ENCODE results near the gene KCNQ5. TPM values are rescaled to one million over a fixed set of nuclear protein-coding genes. Genes with fewer than 3 reads are reported as not detected.
"Not testable (repeated sequence)": the region's sequence is repeated elsewhere in the genome, so short reads cannot be mapped to it uniquely, and the experiment has no call there.

The KCNQ5 gene
- total RNA-seq, 3 donors from 2014 or later (not counting 1 experiment from before 2014, with no cell fraction given), result 8.2 to 9.7 (median 8.7) TPM

DNA sequence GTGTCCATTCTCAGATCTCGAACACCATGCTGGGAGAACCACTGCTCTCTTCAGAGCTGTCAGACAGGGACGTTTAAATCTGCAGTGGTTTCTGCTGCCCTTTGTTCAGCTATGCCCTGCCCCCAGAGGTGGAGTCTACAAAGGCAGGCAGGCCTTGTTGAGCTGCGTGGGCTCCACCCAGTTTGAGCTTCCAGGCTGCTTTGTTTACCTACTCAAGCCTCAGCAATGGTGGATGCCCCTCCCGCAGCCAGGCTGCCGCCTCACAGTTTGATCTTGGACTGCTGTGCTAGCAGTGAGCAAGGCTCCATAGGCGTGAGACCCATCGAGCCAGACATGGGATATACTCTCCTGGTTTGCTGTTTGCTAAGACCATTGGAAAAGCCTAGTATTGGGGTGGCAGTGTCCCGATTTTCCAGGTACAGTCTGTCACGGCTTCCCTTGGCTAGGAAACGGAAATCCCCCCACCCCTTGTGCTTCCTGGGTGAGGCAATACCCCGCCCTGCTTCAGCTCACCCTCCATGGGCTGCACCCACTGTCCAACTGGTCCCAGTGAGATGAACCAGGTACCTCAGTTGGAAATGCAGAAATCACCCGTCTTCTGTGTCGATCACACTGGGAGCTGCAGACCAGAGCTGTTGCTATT lies 362.4 kb downstream of the KCNQ5 start:
- H3K27me3 ChIP-seq (ENCODE audit: control insufficient read depth, insufficient read depth, low read length); H3K27ac Mint-ChIP-seq; H3K9me3 Mint-ChIP-seq; H3K27ac ChIP-seq (ENCODE audit: low read length); H3K4me3 Mint-ChIP-seq; ATAC-seq; H3K36me3 Mint-ChIP-seq; H3K4me3 ChIP-seq (ENCODE audit: low read length); DNase-seq; H3K27me3 Mint-ChIP-seq (ENCODE audit: low read depth in 2 of 2); H3K4me1 ChIP-seq (ENCODE audit: control insufficient read depth, insufficient read depth, low read length); H3K36me3 ChIP-seq (ENCODE audit: control insufficient read depth, insufficient read depth, low read length); H3K9me3 ChIP-seq (ENCODE audit: control insufficient read depth, insufficient read depth, low read length); intact Hi-C loops (cut with micrococcal nuclease): not testable (repeated sequence)
- WGBS (ENCODE audit: insufficient coverage), result 91% methylated on average over 13 of the region's 13 CpGs
- peaks cover 19% of the 10 kb centered on the region in 2 donors for H3K4me1 Mint-ChIP-seq

DNA sequence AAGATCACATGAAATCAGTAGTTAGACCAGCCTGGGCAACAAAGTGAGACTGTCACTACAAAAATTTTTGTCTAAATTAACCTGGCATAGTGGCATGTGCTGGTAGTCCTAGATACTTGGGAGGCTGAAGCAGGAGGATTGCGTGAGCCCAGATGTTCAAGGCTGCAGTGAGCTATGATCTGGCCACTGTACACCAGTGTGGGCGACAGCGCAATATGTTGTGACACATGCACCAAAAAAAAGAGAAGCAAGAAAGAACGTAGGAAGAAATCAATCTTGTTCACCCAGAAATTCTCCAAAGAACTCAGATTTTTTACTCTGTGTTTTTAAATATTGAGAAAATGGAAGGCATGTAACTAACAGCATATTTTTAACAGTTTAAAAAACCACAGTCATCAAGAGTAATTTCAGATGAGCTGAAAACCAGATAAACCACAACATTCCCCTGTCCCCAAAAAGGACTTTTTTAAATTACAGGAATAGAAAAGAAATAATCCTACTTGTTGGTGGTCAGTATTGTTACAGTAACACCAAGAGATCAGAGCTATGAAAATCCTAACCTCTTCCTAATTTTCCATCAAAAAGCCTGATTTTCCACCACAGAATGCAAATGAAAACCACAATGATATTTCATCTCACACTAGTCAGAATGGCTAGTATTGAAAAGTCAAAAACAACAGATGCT lies 363.3 kb downstream of the KCNQ5 start:
- no peak overlapping the region for H3K4me3 Mint-ChIP-seq
- Histone ChIP-seq H3K4me3 (ENCODE audit: low read length) (no peak overlapping the region), H3K27ac (ENCODE audit: low read length) (no peak overlapping the region), H3K9me3 (ENCODE audit: control insufficient read depth, insufficient read depth, low read length) (no peaks in the 10 kb centered on the region), H3K36me3 (ENCODE audit: control insufficient read depth, insufficient read depth, low read length) (no peaks in the 10 kb centered on the region), H3K27me3 (ENCODE audit: control insufficient read depth, insufficient read depth, low read length) (no peaks in the 10 kb centered on the region), H3K4me1 (ENCODE audit: control insufficient read depth, insufficient read depth, low read length) (peaks cover 3% of the 10 kb centered on the region)
- no peak overlapping the region for H3K27ac Mint-ChIP-seq
- peaks cover 0 to 6% of the 10 kb centered on the region in 2 donors for H3K9me3 Mint-ChIP-seq
- no peaks in the 10 kb centered on the region for H3K36me3 Mint-ChIP-seq
- DNase-seq, result no peak
- H3K27me3 Mint-ChIP-seq (ENCODE audit: low read depth in 2 of 2), result no peaks in the 10 kb centered on the region
- no peak for ATAC-seq
- intact Hi-C loops (cut with micrococcal nuclease), result no loop called here
- H3K4me1 Mint-ChIP-seq, result peaks cover 19% of the 10 kb centered on the region in 2 donors
- WGBS (ENCODE audit: insufficient coverage), result 94% methylated on average over 3 of the region's 4 CpGs
- TF ChIP-seq, protein P1, sequence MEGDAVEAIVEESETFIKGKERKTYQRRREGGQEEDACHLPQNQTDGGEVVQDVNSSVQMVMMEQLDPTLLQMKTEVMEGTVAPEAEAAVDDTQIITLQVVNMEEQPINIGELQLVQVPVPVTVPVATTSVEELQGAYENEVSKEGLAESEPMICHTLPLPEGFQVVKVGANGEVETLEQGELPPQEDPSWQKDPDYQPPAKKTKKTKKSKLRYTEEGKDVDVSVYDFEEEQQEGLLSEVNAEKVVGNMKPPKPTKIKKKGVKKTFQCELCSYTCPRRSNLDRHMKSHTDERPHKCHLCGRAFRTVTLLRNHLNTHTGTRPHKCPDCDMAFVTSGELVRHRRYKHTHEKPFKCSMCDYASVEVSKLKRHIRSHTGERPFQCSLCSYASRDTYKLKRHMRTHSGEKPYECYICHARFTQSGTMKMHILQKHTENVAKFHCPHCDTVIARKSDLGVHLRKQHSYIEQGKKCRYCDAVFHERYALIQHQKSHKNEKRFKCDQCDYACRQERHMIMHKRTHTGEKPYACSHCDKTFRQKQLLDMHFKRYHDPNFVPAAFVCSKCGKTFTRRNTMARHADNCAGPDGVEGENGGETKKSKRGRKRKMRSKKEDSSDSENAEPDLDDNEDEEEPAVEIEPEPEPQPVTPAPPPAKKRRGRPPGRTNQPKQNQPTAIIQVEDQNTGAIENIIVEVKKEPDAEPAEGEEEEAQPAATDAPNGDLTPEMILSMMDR (IDR thresholded peaks at IDR 0.05), result no peak

DNA sequence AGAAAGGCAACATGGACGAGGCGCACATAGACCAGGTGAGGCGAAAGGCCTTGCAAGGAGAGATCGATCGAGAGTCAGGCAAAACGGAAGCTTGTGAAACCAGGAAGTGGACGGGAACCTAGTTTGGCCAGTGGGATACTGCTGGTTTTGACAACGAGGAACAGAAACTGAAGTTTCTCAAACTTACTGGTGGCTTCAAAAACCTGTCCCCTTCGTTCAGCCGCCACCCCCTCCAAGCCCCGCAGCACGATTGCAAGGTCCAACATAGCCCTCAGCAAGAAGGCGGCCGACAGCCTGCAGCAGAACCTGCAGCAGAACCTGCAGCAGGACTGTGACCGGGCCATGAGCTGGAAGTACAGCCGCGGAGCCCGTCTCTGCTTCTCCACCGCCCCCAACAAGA lies 365.4 kb downstream of the KCNQ5 start:
- Mint-ChIP-seq H3K36me3 (no peaks in the 10 kb centered on the region), H3K27me3 (ENCODE audit: low read depth in 2 of 2) (no peaks in the 10 kb centered on the region), H3K27ac (no peak overlapping the region), H3K4me1 (peaks cover 12 to 19% of the 10 kb centered on the region in 2 donors), H3K9me3 (peaks cover 0 to 3% of the 10 kb centered on the region in 2 donors), H3K4me3 (no peak overlapping the region)
- peaks cover 3% of the 10 kb centered on the region for H3K4me1 ChIP-seq (ENCODE audit: control insufficient read depth, insufficient read depth, low read length)
- H3K36me3 ChIP-seq (ENCODE audit: control insufficient read depth, insufficient read depth, low read length), result no peaks in the 10 kb centered on the region
- H3K27ac ChIP-seq (ENCODE audit: low read length), result no peak overlapping the region
- intact Hi-C loops (cut with micrococcal nuclease), result no loop called here
- no peaks in the 10 kb centered on the region for H3K27me3 ChIP-seq (ENCODE audit: control insufficient read depth, insufficient read depth, low read length)
- no peaks in the 10 kb centered on the region for H3K9me3 ChIP-seq (ENCODE audit: control insufficient read depth, insufficient read depth, low read length)
- ATAC-seq, result no peak
- H3K4me3 ChIP-seq (ENCODE audit: low read length), result no peak overlapping the region
- 93% methylated on average over 18 of the region's 19 CpGs for WGBS (ENCODE audit: insufficient coverage)
- no peak for DNase-seq
- TF ChIP-seq, protein P1 (IDR thresholded peaks at IDR 0.05), result no peak

DNA sequence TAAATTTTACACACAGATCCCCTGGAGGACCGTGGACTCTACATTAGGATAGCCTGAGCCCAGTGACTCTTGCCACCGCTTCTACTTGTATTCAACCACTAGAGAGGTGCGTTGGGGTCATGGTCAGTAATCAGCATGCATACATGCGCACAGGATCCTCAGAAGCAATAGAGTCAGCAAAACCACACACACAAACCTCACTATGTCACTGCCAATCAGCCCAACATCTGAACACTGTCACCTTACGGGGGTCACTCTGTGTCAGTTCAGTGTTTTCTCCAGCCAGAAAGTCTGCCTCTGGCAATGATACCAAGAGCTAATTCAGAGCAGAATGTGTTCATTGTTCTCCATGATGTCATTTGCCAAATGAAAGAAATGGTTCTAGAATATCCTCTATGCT lies 378.1 kb downstream of the KCNQ5 start:
- WGBS (ENCODE audit: insufficient coverage), result 87% methylated on average over 5 of the region's 5 CpGs
- Histone ChIP-seq H3K27me3 (ENCODE audit: control insufficient read depth, insufficient read depth, low read length) (no peaks in the 10 kb centered on the region), H3K4me1 (ENCODE audit: control insufficient read depth, insufficient read depth, low read length) (no peaks in the 10 kb centered on the region), H3K9me3 (ENCODE audit: control insufficient read depth, insufficient read depth, low read length) (no peaks in the 10 kb centered on the region), H3K27ac (ENCODE audit: low read length) (no peak overlapping the region), H3K4me3 (ENCODE audit: low read length) (no peak overlapping the region), H3K36me3 (ENCODE audit: control insufficient read depth, insufficient read depth, low read length) (peaks cover 3% of the 10 kb centered on the region)
- Mint-ChIP-seq H3K27me3 (ENCODE audit: low read depth in 2 of 2) (no peaks in the 10 kb centered on the region), H3K27ac (no peak overlapping the region), H3K9me3 (no peaks in the 10 kb centered on the region), H3K4me1 (no peaks in the 10 kb centered on the region), H3K36me3 (no peaks in the 10 kb centered on the region), H3K4me3 (no peak overlapping the region)
- TF ChIP-seq, protein P1 (IDR thresholded peaks at IDR 0.05), result no peak
- intact Hi-C loops (cut with micrococcal nuclease), result no loop called here
- ATAC-seq, result no peak
- no peak for DNase-seq
